Mesenchymal stem cell (in vitro differentiated cells and primary cell): ENCODE data around the gene TMEM51.

Experiments
- DNase-seq: peaks from one replicate; pipeline ENCODE4 v3.0.0-alpha.2; 2013
- H2AFZ ChIP-seq: one replicate; pipeline ENCODE4 v1.6.1; 2013; ENCODE audit warnings: low read depth, mild to moderate bottlenecking, control low read depth, inconsistent platforms, low read length, moderate library complexity
- H2AK5ac ChIP-seq: 2 replicates; pipeline ENCODE4 v1.6.1; 2013; ENCODE audit warnings: low read length, moderate library complexity, mild to moderate bottlenecking, inconsistent platforms; ENCODE audit not compliant: severe bottlenecking
- H2BK120ac ChIP-seq: one replicate; pipeline ENCODE4 v1.6.1; 2013; ENCODE audit warnings: low read depth, mild to moderate bottlenecking, inconsistent platforms, low read length, moderate library complexity
- H2BK12ac ChIP-seq, 2 experiments: one replicate each; pipeline ENCODE4 v1.6.1; 2013; ENCODE audit warnings: inconsistent platforms in 2 of 2, low read length in 2 of 2, mild to moderate bottlenecking in 2 of 2, moderate library complexity in 2 of 2, control low read depth in 1 of 2
- H2BK15ac ChIP-seq: one replicate; pipeline ENCODE4 v1.6.1; 2013; ENCODE audit warnings: mild to moderate bottlenecking, low read depth, inconsistent platforms; ENCODE audit not compliant: poor library complexity, severe bottlenecking
- H2BK5ac ChIP-seq: 2 replicates; pipeline ENCODE4 v1.6.1; 2013; ENCODE audit warnings: low read depth, mild to moderate bottlenecking, low read length, control low read depth, inconsistent platforms; ENCODE audit not compliant: poor library complexity, severe bottlenecking
- H3K14ac ChIP-seq, 2 experiments: one replicate each; pipeline ENCODE4 v1.6.1; 2013; ENCODE audit warnings: inconsistent platforms in 2 of 2, low read length in 2 of 2, control low read depth in 1 of 2, mild to moderate bottlenecking in 1 of 2, moderate library complexity in 1 of 2
- H3K18ac ChIP-seq, 2 experiments: one replicate each; pipeline ENCODE4 v1.6.1; 2013; ENCODE audit warnings: inconsistent platforms in 2 of 2, low read length in 2 of 2, control low read depth in 1 of 2, low read depth in 1 of 2, mild to moderate bottlenecking in 1 of 2
- H3K23ac ChIP-seq, 2 experiments: one replicate each; pipeline ENCODE4 v1.6.1; 2013; ENCODE audit warnings: inconsistent platforms in 2 of 2, low read length in 2 of 2, mild to moderate bottlenecking in 2 of 2, moderate library complexity in 2 of 2, control low read depth in 1 of 2
- H3K27ac ChIP-seq: 2 replicates; pipeline ENCODE4 v1.5.1; 2013; ENCODE audit warnings: mild to moderate bottlenecking, moderate library complexity, low read length, control low read depth, inconsistent platforms; ENCODE audit not compliant: poor library complexity, severe bottlenecking
- H3K27me3 ChIP-seq, 2 experiments: 2 replicates each; pipeline versions ENCODE4 v1.6.1 to v1.7.0; 2013; ENCODE audit warnings: low read length in 2 of 2, mild to moderate bottlenecking in 2 of 2, moderate library complexity in 2 of 2, control low read depth in 1 of 2, inconsistent platforms in 1 of 2; ENCODE audit not compliant: control insufficient read depth in 1 of 2, insufficient read depth in 1 of 2
- H3K36me3 ChIP-seq, 2 experiments: 2 replicates each; pipeline versions ENCODE4 v1.6.1 to v1.7.0; 2013; ENCODE audit warnings: low read length in 2 of 2, control low read depth in 1 of 2, inconsistent platforms in 1 of 2, low read depth in 1 of 2, mild to moderate bottlenecking in 1 of 2; ENCODE audit not compliant: insufficient read depth in 2 of 2, control insufficient read depth in 1 of 2
- H3K4ac ChIP-seq, 2 experiments: one replicate each; pipeline ENCODE4 v1.6.1; 2013; ENCODE audit warnings: inconsistent platforms in 2 of 2, low read length in 2 of 2, mild to moderate bottlenecking in 2 of 2, moderate library complexity in 2 of 2, control low read depth in 1 of 2, low read depth in 1 of 2
- H3K4me1 ChIP-seq: 2 replicates; pipeline ENCODE4 v1.6.1; 2013; ENCODE audit warnings: low read depth, low read length, control low read depth; ENCODE audit not compliant: control insufficient read depth, insufficient read depth
- H3K4me2 ChIP-seq: 2 replicates; pipeline ENCODE4 v1.6.1; 2013; ENCODE audit warnings: low read length, mild to moderate bottlenecking, inconsistent platforms; ENCODE audit not compliant: poor library complexity, severe bottlenecking
- H3K4me3 ChIP-seq, 2 experiments: 2 replicates each; pipeline versions ENCODE4 v1.5.1 to v1.7.0; 2013; ENCODE audit warnings: low read length in 2 of 2, mild to moderate bottlenecking in 2 of 2, control low read depth in 1 of 2, low read depth in 1 of 2; ENCODE audit not compliant: insufficient read depth in 1 of 2
- H3K79me1 ChIP-seq: replicated peaks from 2 replicates; pipeline ENCODE4 v1.6.1; 2013; ENCODE audit warnings: mild to moderate bottlenecking, control low read depth, low read length, inconsistent platforms; ENCODE audit not compliant: poor library complexity, severe bottlenecking
- H3K9ac ChIP-seq: 2 replicates; pipeline ENCODE4 v1.7.0; 2013; ENCODE audit warnings: mild to moderate bottlenecking, low read length, moderate library complexity
- H3K9me3 ChIP-seq: 2 replicates; pipeline ENCODE4 v1.7.0; 2013; ENCODE audit warnings: mild to moderate bottlenecking, low read length; ENCODE audit not compliant: control insufficient read depth
- H4K8ac ChIP-seq: one replicate; pipeline ENCODE4 v1.6.1; 2013; ENCODE audit warnings: inconsistent platforms, mild to moderate bottlenecking, low read length, moderate library complexity
- H4K91ac ChIP-seq: one replicate; pipeline ENCODE4 v1.6.1; 2013; ENCODE audit warnings: mild to moderate bottlenecking, low read length, inconsistent platforms
- WGBS: methylation state at CpG from one replicate; pipeline ENCODE4 v1.1.7; 2013; ENCODE audit warnings: mixed read lengths; 5-methylcytosine and 5-hydroxymethylcytosine counted together

TMEM51 gene

GRCh38 chr1:15184436-15185241 is 31.1 kb downstream of the TMEM51 start:
- no peak for DNase-seq
- Histone ChIP-seq H3K4me2 (no peak overlapping the region), H2BK12ac (peak overlapping the region; percentile 38 to 69), H3K4me1 (peaks cover 40% of the 10 kb centered on the region), H4K8ac (peak overlapping the region; percentile 4), H3K4ac (peak overlapping the region in 1 of 2 experiments; percentile 17), H3K27ac (no peak overlapping the region), H2BK5ac (no peak overlapping the region), H3K27me3 (peaks cover 0 to 4% of the 10 kb centered on the region in 2 experiments), H3K4me3 (no peak overlapping the region), H3K36me3 (peaks cover 0 to 3% of the 10 kb centered on the region in 2 experiments), H3K9me3 (no peaks in the 10 kb centered on the region), H3K23ac (peak overlapping the region in 1 of 2 experiments; percentile 53), H3K18ac (no peak overlapping the region), H3K9ac (no peak overlapping the region), H2BK15ac (peak overlapping the region; percentile 8), H3K79me1 (peaks cover 37% of the 10 kb centered on the region), H2AK5ac (no peak overlapping the region), H2AFZ (no peak overlapping the region), H3K14ac (no peak overlapping the region), H2BK120ac (no peak overlapping the region), H4K91ac (peak overlapping the region; percentile 59)
- 93% methylated on average over 8 of the region's 8 CpGs for WGBS

GRCh38 chr1:15185617-15186016 is 32.1 kb downstream of the TMEM51 start:
- Histone ChIP-seq H2BK12ac (peak overlapping the region in 1 of 2 experiments; percentile 54), H3K4me1 (peaks cover 41% of the 10 kb centered on the region), H3K4me3 (no peak overlapping the region), H2AK5ac (peak overlapping the region; percentile 86), H3K4ac (no peak overlapping the region), H3K9me3 (no peaks in the 10 kb centered on the region), H3K4me2 (no peak overlapping the region), H3K36me3 (peaks cover 0 to 3% of the 10 kb centered on the region in 2 experiments), H3K27ac (no peak overlapping the region), H2BK15ac (peak overlapping the region; percentile 75), H3K79me1 (peaks cover 43% of the 10 kb centered on the region), H2BK5ac (no peak overlapping the region), H2BK120ac (no peak overlapping the region), H4K8ac (no peak overlapping the region), H3K18ac (no peak overlapping the region), H3K9ac (no peak overlapping the region), H3K14ac (peak overlapping the region in 1 of 2 experiments; percentile 14), H3K27me3 (peaks cover 0 to 4% of the 10 kb centered on the region in 2 experiments), H4K91ac (no peak overlapping the region), H3K23ac (peak overlapping the region in 1 of 2 experiments; percentile 77), H2AFZ (no peak overlapping the region)
- DNase-seq: no peak
- 56% methylated on average over 3 of the region's 3 CpGs for WGBS

- Histone ChIP-seq H3K79me1 (peaks cover 44% of the 10 kb centered on the region), H2AFZ (no peak overlapping the region), H2BK15ac (peak overlapping the region; percentile 75), H3K36me3 (peaks cover 0 to 3% of the 10 kb centered on the region in 2 experiments), H3K27me3 (peaks cover 0 to 4% of the 10 kb centered on the region in 2 experiments), H3K23ac (peak overlapping the region in 1 of 2 experiments; percentile 77), H2BK120ac (no peak overlapping the region), H3K9ac (no peak overlapping the region), H3K4me2 (no peak overlapping the region), H3K4me3 (no peak overlapping the region), H3K27ac (no peak overlapping the region), H2AK5ac (peak overlapping the region; percentile 86), H2BK12ac (peak overlapping the region; percentile 90 to 96), H3K18ac (peak overlapping the region; percentile 65 to 97), H3K4ac (peak overlapping the region; percentile 42 to 79), H3K9me3 (no peaks in the 10 kb centered on the region), H4K91ac (peak overlapping the region; percentile 91), H3K14ac (peak overlapping the region in 1 of 2 experiments; percentile 14), H4K8ac (peak overlapping the region; percentile 92), H3K4me1 (peaks cover 40% of the 10 kb centered on the region), H2BK5ac (no peak overlapping the region)
- no peak for DNase-seq
- 87% methylated on average over 5 of the region's 6 CpGs for WGBS
Measured at GRCh38 chr1:15186073-15186845, 32.7 kb downstream of the TMEM51 start.

- Histone ChIP-seq H3K79me1 (peaks cover 46% of the 10 kb centered on the region), H3K36me3 (peaks cover 0 to 3% of the 10 kb centered on the region in 2 experiments), H3K4me3 (no peak overlapping the region), H3K4me2 (no peak overlapping the region), H3K27me3 (peaks cover 0 to 4% of the 10 kb centered on the region in 2 experiments), H3K23ac (peak overlapping the region in 1 of 2 experiments; percentile 2), H2BK120ac (peak overlapping the region; percentile 57), H2BK5ac (no peak overlapping the region), H4K8ac (peak overlapping the region; percentile 92), H3K27ac (no peak overlapping the region), H2AFZ (no peak overlapping the region), H3K14ac (peak overlapping the region in 1 of 2 experiments; percentile 14), H2AK5ac (peak overlapping the region; percentile 81), H3K9me3 (no peaks in the 10 kb centered on the region), H4K91ac (peak overlapping the region; percentile 91), H3K18ac (peak overlapping the region; percentile 65 to 97), H3K4ac (peak overlapping the region; percentile 42 to 79), H3K9ac (no peak overlapping the region), H3K4me1 (peaks cover 40% of the 10 kb centered on the region), H2BK12ac (peak overlapping the region; percentile 90 to 96), H2BK15ac (peak overlapping the region; percentile 96)
- peak; percentile 53 for DNase-seq
- WGBS: 17% methylated on average over 5 of the region's 6 CpGs
Measured at GRCh38 chr1:15186846-15187151, 33.3 kb downstream of the TMEM51 start.
